ENCODE data around the gene PKP3.

PKP3 gene

GRCh38 chr11:367956-368413 is 26.0 kb upstream of the PKP3 start:
- H3K4me3 ChIP-seq (ENCODE audit: low read length) = no peak overlapping the region
- H2AFZ ChIP-seq (ENCODE audit: low read length) = no peak overlapping the region
- no peak overlapping the region for H3K9ac ChIP-seq (ENCODE audit: low read length)

GRCh38 chr11:368414-369335 is 25.3 kb upstream of the PKP3 start:
- Histone ChIP-seq H3K9ac (ENCODE audit: low read length) (no peak overlapping the region), H4K20me1 (ENCODE audit: insufficient read depth, low read length) (no peaks in the 10 kb centered on the region)

More at GRCh38 chr11:367956-368413, 26.0 kb upstream of the PKP3 start:
- no peak for DNase-seq
- Histone ChIP-seq H4K20me1 (ENCODE audit: insufficient read depth, low read length) (no peaks in the 10 kb centered on the region), H3K27ac (ENCODE audit: low read length) (no peak overlapping the region), H3K4me2 (ENCODE audit: low read depth, low read length) (no peak overlapping the region), H3K27me3 (replicated peaks; ENCODE audit: insufficient read depth, low read length) (peaks cover 79% of the 10 kb centered on the region), H3K79me2 (ENCODE audit: low read length) (no peaks in the 10 kb centered on the region), H3K4me1 (ENCODE audit: low read length) (0 out of 2 replicates have a peak, but pooled peaks cover 3% of the 10 kb centered on the region), H3K9me3 (replicated peaks; ENCODE audit: insufficient read depth, low read length) (no peaks in the 10 kb centered on the region), H3K9me2 (replicated peaks; ENCODE audit: insufficient read depth, low read length) (no peaks in the 10 kb centered on the region), H3F3A (ENCODE audit: insufficient read depth, low read length) (no peaks in the 10 kb centered on the region), H3K36me3 (replicated peaks; ENCODE audit: insufficient read depth, low read length) (no peaks in the 10 kb centered on the region)
- TF ChIP-seq EZH2phosphoT487 (IDR thresholded peaks at IDR 0.05; ENCODE audit: low read length) = no peak
- TF ChIP-seq CTCF (IDR thresholded peaks at IDR 0.05; ENCODE audit: low read length) = no peak
- no peak for TF ChIP-seq EZH2 (optimal IDR thresholded peaks at IDR 0.05; ENCODE audit: low read depth, low read length)

GRCh38 chr11:369336-370018 is 24.5 kb upstream of the PKP3 start, which contains the start of gene B4GALNT4:
Gene B4GALNT4, plus strand, starts transcription at chr11:369499. Its CDS starts 305 bp downstream, at chr11:369804.
- H3K79me2 ChIP-seq (ENCODE audit: low read length) = no peaks in the 10 kb centered on the region
- no peaks in the 10 kb centered on the region for H3K9me2 ChIP-seq (replicated peaks; ENCODE audit: insufficient read depth, low read length)
- H3K27ac ChIP-seq (ENCODE audit: low read length) = no peak within 1 kb of the TSS
- no peak within 1 kb of the TSS for H3K4me2 ChIP-seq (ENCODE audit: low read depth, low read length)
- TF ChIP-seq EZH2phosphoT487 (IDR thresholded peaks at IDR 0.05; ENCODE audit: low read length) (no peak), EZH2 (optimal IDR thresholded peaks at IDR 0.05; ENCODE audit: low read depth, low read length) (no peak), CTCF (IDR thresholded peaks at IDR 0.05; ENCODE audit: low read length) (no peak)
- H3K27me3 ChIP-seq (replicated peaks; ENCODE audit: insufficient read depth, low read length) = peaks cover 82% of the 10 kb centered on the region
- H3K9me3 ChIP-seq (replicated peaks; ENCODE audit: insufficient read depth, low read length) = no peaks in the 10 kb centered on the region
- no peaks in the 10 kb centered on the region for H3K4me1 ChIP-seq (ENCODE audit: low read length)
- no peak within 1 kb of the TSS for H2AFZ ChIP-seq (ENCODE audit: low read length)
- DNase-seq = no peak
- H3K9ac ChIP-seq (ENCODE audit: low read length) = no peak within 1 kb of the TSS
- no peaks in the 10 kb centered on the region for H4K20me1 ChIP-seq (ENCODE audit: insufficient read depth, low read length)
- H3K36me3 ChIP-seq (replicated peaks; ENCODE audit: insufficient read depth, low read length) = no peaks in the 10 kb centered on the region
- H3F3A ChIP-seq (ENCODE audit: insufficient read depth, low read length) = no peaks in the 10 kb centered on the region
- no peak within 1 kb of the TSS for H3K4me3 ChIP-seq (ENCODE audit: low read length)

More at GRCh38 chr11:368414-369335, 25.3 kb upstream of the PKP3 start:
- H2AFZ ChIP-seq (ENCODE audit: low read length) = no peak overlapping the region
- peaks cover 82% of the 10 kb centered on the region for H3K27me3 ChIP-seq (replicated peaks; ENCODE audit: insufficient read depth, low read length)
- no peaks in the 10 kb centered on the region for H3K79me2 ChIP-seq (ENCODE audit: low read length)
- no peak for DNase-seq
- no peak overlapping the region for H3K27ac ChIP-seq (ENCODE audit: low read length)
- H3K4me1 ChIP-seq (ENCODE audit: low read length) = 0 out of 2 replicates have a peak, but pooled peaks cover 3% of the 10 kb centered on the region
- no peaks in the 10 kb centered on the region for H3K36me3 ChIP-seq (replicated peaks; ENCODE audit: insufficient read depth, low read length)
- no peaks in the 10 kb centered on the region for H3K9me3 ChIP-seq (replicated peaks; ENCODE audit: insufficient read depth, low read length)
- no peak overlapping the region for H3K4me3 ChIP-seq (ENCODE audit: low read length)
- H3F3A ChIP-seq (ENCODE audit: insufficient read depth, low read length) = no peaks in the 10 kb centered on the region
- H3K9me2 ChIP-seq (replicated peaks; ENCODE audit: insufficient read depth, low read length) = no peaks in the 10 kb centered on the region
- H3K4me2 ChIP-seq (ENCODE audit: low read depth, low read length) = no peak overlapping the region
- TF ChIP-seq EZH2 (optimal IDR thresholded peaks at IDR 0.05; ENCODE audit: low read depth, low read length) (peak; percentile 14), CTCF (IDR thresholded peaks at IDR 0.05; ENCODE audit: low read length) (no peak)
